ENCODE results near the gene BLTP3B.

DNA sequence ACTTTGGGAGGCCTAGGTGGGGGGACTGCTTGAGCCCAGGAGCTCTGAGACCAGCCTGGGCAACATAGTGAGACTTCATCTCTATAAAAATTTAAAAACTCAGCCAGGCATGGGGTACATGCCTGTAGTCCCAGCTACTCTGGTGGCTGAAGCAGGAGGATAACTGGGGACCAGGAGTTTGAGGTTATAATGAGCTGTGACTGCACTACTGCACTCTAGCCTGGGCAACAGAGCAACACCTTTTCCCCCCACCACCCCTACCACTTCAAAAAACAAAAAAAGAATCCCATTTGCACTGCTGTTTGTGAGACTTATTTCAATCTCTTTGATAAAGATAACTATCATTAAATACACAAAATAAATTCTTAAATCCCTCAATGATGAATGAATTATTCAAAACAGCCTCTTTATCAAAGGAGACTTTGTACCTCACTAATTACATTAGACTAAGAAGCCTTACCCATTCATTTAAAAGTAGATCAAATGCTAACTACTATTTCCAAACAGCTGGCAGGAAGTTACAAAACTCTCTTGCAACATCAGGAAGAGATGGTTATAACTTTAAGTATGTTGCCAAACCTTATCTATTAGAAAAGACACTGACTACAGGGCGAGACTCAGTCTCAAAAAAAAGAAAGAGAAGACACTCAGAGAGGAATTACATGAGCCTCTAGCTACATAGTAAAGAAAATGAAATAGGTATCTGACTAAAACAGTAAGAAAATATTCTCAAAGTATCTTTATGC lies 14.7 kb downstream of the BLTP3B start:
- TF ChIP-seq, protein P1, sequence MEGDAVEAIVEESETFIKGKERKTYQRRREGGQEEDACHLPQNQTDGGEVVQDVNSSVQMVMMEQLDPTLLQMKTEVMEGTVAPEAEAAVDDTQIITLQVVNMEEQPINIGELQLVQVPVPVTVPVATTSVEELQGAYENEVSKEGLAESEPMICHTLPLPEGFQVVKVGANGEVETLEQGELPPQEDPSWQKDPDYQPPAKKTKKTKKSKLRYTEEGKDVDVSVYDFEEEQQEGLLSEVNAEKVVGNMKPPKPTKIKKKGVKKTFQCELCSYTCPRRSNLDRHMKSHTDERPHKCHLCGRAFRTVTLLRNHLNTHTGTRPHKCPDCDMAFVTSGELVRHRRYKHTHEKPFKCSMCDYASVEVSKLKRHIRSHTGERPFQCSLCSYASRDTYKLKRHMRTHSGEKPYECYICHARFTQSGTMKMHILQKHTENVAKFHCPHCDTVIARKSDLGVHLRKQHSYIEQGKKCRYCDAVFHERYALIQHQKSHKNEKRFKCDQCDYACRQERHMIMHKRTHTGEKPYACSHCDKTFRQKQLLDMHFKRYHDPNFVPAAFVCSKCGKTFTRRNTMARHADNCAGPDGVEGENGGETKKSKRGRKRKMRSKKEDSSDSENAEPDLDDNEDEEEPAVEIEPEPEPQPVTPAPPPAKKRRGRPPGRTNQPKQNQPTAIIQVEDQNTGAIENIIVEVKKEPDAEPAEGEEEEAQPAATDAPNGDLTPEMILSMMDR (IDR thresholded peaks at IDR 0.05): no peak
- TF ChIP-seq POLR2A (IDR thresholded peaks at IDR 0.05): no peak
